GM20431 (cell line): ENCODE data around the gene CPXM1.
"Not testable (repeated sequence)": the region's sequence is repeated elsewhere in the genome, so short reads cannot be mapped to it uniquely, and the experiment has no call there.

Experiments used
- in situ Hi-C: fragments of 300-500 bp; cut with MseI, MboI; formaldehyde crosslinking; loops from one replicate; pipeline ENCODE4 v1.15.0; 2020; ENCODE audit warnings: low sequenced_read_pairs; ENCODE audit not compliant: unreplicated experiment

CPXM1 gene

DNA sequence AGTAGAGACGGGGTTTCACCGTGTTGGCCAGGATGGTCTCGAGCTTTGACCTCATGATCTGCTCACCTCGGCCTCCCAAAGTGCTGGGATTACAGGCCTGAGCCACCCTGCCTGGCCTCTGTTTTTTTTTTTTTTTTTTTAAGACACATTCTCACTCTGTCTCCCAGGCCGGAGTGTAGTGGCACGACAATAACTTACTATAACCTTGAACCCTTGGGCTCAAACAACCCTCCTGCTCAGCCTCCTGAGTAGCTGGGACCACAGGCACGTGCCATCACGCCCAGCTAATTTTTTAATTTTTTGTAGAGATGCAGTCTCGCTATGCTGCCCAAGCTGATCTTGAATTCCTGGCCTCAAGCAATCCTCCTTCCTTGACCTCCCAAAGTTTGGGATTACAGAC, 26.6 kb downstream of the CPXM1 start:
- in situ Hi-C loops: no loop called here

DNA sequence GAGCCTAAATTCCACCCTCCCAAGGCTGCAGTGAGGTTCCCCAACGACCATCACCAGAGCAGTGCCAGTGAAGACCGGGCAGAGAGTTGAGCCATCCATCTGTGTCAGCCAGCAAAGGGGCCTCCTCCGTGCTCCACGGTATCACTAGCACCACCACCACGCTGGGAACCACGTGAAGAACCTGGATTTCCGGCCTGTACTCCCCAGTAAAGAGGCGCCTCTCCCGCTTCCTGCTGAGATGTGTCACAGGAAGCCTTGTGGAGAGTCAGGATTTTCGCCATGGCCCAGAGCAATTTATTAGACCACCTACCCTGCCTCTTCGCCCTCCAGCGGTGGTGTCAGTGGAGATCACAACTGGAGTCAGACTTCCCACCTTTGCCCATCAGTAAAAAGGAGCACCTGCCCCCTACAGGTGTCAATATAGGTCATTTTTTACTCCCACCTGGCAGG, 28.8 kb downstream of the CPXM1 start:
- in situ Hi-C loops: no loop called here

DNA sequence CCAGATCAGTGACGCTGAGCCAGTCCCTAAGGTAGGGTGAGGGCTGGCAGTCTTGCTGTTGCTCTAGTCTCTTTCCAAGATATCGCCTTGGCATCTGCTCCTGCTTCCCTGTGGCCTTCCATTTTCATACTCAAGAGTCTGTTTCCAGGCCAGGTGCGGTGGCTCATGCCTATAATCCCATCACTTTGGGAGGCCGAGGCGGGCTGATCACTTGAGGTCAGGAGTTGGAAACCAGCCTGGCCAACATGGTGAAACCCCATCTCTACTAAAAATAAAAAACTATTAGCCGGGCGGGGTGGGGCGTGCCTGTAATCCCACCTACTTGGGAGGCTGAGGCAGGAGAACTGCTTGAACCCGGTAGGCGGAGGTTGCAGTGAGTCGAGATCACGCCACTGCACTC, 30.3 kb downstream of the CPXM1 start:
- in situ Hi-C loops: not testable (repeated sequence)

DNA sequence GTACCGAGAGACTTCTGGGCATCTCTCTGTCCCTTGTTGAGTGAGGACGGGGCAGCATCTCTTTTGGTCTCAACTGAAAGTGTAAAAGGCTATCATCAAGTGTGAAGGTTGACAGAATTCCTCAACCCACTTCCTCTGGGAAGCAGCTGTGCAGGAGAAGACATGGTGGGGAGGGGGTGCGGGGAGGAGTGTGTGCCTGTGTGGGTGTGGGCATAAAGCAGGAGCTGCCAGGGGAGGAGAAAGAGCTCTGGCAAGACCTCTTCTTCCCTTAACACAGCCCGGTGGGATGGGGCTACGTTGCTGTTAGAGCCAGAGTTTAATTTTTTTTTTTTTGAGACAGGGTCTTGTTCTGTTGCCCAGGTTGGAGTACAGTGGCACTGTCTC, 31.8 kb downstream of the CPXM1 start:
- in situ Hi-C loops: no loop called here

DNA sequence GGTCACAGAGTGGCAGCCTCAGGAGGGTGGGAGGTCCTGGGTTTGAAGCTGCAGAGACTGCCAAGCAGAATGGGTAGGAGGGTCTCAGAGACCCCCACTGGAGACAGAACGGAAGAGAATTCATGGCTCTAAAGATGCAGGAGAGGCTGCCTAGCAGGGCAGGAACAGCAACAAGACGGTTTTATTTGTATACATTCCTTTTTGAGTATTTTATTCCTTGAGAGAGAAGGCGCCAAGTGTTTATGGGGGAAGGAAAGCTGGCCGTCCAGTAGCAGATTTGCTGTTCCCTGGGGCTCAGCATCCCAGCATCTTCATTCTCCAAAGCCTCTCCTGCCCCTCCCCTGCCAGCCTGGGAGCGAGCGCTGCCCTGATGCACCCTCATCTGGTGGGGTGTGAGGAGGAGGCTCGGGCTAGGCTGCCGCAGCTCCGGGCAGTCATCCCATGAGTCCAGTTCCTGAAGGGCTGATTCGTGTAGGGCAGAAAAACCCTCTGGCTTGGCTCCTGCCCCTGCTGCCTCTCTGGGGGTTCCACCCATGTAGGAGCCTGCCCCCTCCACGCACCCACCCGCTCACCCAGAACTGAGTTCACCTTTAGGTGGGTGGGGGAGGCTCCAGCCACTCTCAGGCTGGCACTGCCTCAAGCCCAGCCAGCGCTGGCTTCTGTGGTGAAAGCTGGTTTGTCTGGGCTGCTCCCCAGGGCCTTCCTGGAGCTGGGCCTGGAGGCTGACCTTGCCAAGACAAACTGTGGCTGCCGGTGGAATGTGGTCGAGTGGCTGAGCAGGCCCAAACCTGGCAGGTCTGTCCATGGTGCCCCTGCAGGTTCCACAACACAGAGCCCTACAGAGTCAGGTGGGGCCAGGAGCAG, 32.4 kb downstream of the CPXM1 start:
- in situ Hi-C loops: no loop called here

DNA sequence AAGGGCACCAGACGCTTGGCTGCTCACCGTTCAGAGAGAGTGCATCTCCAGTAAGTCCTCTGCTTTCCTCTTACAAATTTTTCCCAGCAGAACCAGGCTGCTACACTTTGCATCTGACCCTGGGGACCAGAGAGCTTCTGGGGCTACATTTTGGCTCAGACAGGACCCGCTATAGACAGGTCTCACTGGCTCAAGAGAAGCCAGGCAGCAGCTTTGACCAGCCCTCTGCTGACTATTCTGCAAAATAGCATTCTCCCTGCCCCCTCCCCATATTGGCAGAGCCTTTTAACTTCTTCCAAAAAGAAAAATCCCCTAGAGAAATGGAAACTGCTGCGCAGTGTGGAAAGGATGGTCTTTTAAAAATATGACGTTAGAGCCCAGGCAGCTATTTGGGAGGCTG, 37.2 kb downstream of the CPXM1 start:
- in situ Hi-C loops: no loop called here

DNA sequence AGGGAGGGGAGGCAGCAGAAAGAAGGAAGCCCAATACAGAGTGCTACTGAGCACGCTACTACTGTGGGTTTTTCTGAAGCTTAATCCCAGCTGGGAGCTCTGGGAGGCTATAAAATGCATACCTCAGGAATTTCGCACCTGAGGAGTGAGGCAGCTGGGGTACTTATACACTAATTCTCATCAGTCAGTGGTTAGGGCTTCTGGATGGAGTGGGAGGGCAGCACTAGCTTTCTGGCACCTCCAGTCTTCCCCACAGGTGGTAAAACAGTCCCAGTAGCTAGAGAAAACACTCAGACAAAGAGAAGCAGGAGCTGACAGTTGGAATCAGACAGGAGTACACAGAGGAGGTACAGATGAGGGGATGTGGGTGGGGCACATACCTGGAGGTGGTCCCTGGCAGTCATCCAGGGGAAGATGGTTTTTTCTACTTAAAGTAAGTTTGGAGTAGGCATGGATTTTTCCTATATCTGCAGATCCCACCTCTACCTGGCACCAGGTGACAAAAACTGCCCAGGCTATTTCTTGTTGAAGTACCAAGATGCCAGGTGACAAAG, 37.8 kb downstream of the CPXM1 start:
- in situ Hi-C loops: no loop called here

DNA sequence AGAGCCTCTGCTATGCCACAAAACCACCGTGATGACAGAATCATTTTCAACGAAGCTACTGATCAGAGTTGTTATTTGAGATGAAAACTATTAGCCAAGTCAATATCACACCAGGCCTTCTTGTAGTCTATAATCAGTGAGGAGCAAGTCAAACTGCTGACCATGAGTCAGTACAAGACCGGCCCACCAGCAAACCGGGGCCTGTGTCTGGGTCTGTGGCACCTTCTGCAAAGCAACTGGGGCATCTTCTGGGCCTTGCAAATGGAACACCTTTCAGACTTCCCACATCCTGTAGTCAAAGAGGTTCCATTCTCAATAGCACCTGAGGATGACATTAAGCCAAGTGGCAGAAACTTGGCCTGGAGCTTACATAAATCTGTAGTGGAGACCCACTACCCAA, 38.5 kb downstream of the CPXM1 start:
- in situ Hi-C loops: no loop called here

DNA sequence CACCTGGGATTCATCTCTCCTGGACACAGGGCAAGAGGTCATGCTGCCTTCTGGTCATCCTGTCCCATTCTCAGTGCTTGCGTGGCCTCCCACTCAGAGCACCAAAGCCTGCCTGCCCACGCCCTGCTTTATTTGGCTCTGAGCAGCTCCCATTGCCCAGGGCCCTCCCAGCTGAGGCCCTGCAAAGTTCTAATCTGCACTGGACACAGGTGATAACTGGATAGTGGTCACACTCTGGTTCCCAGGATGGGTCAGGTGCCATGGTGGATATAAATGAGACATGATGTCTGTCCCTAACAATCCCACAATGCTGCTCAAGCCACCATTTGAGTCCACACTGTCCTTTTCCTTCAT, 39.5 kb downstream of the CPXM1 start:
- in situ Hi-C loops: no loop called here

DNA sequence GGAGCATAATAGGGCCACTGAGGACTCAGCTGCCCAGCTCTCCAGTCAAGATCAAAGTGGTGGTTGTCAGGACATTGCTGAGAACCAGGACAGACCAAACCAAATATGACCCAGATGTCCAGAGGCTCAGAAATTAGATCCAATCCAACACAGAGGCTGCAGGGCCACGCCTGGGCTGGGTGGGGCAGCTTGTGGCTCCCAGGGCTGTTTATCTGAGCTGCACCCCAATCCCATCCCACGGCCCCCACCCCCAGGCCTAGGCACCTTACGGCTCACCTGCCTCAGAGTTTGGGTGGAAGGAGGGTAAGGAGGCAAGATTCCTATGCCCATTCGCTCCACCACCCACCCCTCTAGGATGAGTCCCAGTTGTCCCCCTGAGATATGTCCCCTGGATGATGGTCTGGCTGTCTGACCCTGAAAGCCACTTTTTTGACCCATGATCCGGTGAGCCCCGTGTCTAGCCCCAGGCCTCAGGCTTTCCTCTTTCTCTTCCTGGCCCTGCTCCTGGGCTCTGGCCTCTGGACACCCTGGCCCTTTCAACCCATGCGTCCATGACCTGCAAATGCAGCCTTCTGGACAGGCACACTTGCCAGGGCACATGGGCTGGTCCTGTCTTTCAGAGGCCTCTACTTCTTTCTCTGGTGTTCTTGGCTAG, 40.0 kb downstream of the CPXM1 start:
- in situ Hi-C loops: no loop called here

DNA sequence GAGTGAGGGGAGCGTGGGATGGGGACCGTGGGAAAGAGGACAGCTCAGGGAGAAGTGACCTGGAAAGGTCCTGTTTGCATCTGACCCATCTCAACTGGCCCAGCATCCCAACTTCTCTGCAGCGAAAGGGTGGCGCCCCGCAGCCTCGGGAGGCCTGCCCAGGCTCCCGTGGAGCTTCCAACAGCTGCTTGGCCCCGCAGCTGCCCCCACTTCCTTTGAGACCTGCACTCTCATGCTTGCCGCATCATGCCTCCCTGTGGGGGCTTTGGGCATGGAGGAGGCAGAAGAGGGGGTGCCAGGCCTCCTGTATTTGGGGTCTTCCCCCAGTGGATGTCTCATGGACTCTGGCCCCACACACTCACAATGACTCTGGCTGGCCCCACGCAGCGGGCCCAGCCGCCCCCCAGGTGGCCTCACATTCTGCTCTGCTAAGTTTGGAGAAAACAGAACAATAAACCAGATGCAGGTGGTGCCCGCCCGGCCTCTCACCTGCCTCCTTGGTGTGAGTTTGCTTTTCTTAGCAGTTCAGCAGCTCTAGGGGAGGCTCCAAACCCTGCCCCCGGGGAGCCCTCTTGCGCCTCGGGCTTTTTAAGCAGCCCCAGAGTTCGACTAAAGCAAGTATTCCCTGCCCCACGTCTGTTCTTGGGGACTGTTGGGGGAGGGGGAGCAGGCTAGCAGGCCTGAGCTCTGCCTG, 40.7 kb downstream of the CPXM1 start:
- in situ Hi-C loops: no loop called here

DNA sequence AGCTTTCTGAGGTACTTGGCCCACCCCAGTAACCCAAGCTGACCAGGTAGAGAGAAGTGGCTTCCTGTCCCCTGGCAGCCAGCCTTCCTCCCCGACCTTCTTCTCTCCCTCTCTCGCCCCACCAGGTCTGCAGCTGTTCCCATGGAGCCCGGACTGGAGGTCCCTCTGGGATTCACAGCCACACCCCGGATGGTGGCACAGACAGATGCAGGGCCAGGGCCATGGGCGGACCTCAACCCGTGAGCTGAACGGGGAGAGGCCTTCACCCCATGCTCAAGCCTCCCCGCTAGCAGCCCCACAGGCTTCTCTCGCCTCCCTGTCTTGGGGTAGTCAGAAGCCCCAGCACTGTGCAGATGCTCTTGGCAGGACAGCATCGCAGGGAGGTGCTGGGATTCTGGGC, 41.3 kb downstream of the CPXM1 start:
- in situ Hi-C loops: no loop called here

DNA sequence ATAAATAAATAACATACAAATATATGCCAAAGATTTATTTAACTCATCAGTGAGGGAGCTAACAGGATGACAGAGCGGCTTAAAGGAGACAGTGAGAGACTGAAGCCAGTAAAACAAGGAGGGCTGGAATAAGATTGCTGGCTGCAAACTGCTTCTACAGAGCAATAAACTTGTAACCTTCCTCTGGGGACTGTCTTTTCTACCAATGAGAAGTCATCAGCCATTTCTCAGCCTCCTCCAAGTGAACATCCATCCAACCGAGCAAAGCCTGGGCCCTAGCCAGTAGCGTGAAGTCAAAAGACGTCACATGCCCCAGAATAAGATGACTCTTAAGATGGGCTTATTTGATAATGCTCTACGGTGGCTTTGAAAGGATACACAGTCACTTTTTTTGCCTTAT, 42.5 kb downstream of the CPXM1 start:
- in situ Hi-C loops: no loop called here

DNA sequence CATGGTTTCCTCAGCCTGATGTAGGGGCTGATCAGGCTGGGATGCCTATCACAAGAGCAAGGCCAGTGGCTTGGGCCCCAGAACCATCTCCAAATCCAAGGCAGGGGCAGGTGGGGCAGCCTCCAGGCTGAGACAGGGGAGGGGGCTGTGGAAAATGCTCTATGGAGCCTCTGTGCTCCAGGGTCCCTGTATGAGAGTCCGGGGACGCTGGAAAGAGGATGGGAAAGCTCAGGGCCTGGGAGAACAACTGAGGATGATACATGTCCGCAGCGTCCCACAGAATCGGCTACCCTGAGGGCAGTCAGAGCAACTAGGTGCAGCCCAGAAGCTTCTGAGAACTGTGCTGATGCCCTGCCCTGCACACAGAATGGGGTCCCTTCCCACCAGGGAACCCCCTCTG, 43.4 kb downstream of the CPXM1 start:
- in situ Hi-C loops: no loop called here

DNA sequence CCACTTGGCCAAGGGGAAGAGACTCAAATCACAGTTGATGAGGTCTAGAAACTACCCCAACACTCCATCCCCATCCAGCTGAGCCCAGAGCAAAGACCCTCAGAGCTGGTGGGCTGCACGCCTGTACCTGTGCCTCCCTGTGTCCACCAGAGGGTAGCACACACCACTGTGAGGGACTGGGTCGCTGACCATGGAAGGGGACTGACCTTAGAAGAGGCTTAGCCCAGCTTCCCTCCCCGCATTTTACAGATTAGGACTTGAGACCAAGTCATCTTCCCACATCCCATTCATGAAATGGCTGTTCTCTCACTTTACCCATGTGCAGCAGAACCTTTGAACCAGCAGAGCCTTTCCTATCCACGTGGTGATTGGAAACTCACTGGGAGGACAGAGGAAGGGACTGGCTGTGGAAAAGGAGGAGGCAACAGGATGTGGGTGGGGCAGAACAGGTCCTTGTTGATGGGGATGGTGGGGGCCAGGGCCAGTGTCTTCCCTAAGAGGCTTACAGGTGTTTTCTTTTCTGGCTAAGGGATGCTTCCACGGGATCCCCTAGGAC, 44.3 kb downstream of the CPXM1 start:
- in situ Hi-C loops: no loop called here

DNA sequence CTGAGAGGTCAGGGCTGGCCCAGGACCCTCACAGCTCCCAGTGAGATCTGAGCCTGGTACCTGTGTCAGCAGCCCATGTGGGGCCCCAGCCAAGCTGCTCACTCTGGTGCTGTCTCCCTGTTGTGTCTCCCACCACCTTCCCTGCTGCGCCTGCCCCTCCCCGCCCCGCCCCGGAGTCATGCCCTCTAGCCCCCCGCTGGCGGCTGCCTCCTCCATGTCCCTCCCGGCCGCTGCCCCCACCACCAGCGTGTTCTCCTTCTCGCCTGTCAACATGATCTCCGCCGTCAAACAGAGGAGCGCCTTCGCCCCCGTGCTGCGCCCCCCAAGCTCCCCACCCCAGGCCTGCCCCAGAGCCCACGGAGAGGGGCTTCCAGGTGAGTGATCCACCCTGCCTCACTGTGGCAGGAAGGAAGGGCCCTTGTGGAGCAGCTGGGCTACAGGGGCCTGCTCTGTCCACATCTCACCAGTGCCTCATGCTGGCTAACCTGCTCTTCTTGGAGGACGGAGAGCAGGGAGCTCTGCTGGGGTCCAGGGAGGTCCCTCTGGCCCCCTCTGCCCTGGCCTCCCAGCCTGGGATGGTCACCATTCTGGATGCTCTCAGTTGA, 44.9 kb downstream of the CPXM1 start:
- in situ Hi-C loops: no loop called here

DNA sequence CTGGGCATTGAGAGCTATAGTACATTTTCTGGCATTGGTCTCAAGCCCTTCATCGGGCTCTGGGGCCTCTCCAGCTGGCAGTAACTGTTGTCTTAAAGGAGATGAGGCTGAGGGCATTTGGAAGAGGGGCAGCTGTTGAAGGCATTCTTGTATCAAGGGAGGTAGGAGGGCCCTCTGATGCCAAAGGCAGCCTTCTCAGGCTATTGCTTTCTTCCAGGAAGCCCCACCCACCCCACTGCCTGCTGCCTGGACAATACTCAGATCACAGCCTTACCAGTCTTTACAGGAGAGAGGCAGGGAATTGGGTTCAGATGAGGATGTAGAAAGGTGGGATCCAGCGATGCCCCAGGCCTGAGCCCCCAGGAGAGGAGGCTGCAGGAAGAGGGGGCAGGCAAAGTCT, 46.0 kb downstream of the CPXM1 start:
- in situ Hi-C loops: no loop called here

DNA sequence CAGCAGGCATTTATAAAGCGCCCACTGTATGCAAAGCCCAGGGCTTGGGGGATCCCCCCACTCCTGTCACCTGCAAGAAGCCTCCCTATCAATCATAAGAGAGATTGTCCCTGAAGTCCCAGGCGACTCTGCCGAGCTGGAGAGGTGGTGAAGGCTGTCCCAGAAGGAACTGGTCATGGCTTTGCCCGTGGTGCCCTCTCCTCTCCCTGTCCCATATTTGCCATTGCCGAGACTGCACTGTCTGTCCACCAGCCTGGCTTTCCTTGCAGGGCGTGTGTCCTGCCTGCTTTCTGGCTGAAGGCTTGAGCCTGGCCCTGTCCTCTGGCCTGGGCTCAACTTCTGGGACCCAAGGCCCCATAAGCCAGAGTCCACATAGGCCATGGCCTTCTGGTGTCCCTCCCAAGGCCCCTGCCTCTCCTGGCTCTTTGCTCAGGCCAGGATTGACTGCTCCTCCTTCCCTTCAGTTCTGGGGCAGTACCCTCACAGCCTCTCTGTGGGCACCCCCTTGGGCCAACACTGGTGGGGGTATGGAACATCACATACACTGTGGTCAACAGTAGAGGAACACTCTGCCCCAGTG, 46.9 kb downstream of the CPXM1 start:
- in situ Hi-C loops: no loop called here

DNA sequence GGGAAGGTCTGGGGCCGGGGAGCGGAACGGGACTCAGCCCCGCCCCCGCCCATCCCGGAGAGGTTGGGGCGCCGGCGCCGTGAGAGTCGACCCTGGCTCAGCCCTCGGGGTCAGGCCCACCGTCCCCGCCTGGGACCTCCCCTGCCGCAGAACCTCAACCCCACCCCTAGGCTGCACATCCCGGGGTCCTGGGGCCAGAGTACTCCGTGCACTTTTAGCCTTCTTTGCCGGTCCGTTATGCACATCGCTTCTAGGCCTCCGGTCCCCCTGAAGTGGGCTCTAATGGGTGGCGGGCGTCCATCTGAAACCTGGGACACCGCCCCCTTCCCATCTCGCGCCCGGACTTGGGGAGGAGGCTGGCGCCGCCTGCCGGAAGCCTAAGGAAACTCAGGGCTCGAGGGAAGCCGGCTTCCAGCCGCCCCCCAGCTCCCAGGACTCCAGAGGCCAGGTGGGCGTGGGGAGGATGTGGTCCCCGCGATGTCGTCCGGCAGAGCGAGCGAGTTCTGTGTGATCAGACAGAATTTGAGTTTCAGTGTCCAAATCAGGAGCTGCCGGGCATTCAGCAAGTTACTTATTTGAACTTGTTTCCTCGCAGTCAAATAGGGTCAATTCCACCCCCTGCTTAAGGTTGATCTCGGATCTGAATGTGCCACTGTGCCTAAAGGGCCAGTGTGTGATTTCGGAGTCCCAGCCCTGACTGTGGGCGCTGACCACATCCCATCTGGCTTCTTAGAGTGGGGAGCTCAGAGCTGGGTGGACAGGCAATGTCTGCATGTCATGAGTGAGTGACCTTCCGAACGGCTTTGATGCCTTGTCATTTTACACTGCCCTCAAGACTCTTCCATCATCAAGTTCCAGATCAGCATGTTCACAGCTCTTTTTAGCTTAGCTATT, 47.6 kb downstream of the CPXM1 start:
- in situ Hi-C loops: no loop called here
